A549 (cell line): ENCODE data around the gene OCIAD2. TPM values are rescaled to one million over a fixed set of nuclear protein-coding genes. Genes with fewer than 3 reads are reported as not detected.

Experiments
- ATAC-seq, 2 experiments: fragments of 200-7000 bp in 1 of 2; fragments of >200 bp in 1 of 2; cut with Nextera tagmentation in 1 of 2; cut with Tn5 transposase in 1 of 2; 3 replicates each; pipeline versions ENCODE4 v1.8.0 to v1.9.1; 2018 to 2020; ENCODE audit warnings: mild to moderate bottlenecking in 1 of 2, moderate library complexity in 1 of 2
- CTCF ChIA-PET: fragments of 300-600 bp; sonication (Branson Sonifier 250); formaldehyde crosslinking; extraction: SDS; loops from one replicate; lab custom pipeline; 2021; ENCODE audit warnings: antibody characterized with exemption, inconsistent platforms; lab: Yijun Ruan, JAX
- POLR2A ChIA-PET: fragments of 350-600 bp; formaldehyde crosslinking; extraction: SDS; loops from one replicate; lab custom pipeline; 2021; ENCODE audit warnings: antibody characterized with exemption, inconsistent platforms; lab: Yijun Ruan, JAX
- DNase-seq, 2 experiments: peaks; one replicate each; pipeline versions ENCODE4 v3.0.0 to v3.0.0-alpha.2; 2011 to 2016; ENCODE audit warnings: low read depth in 1 of 2, low spot score in 1 of 2
- FAIRE-seq: peaks from 2 replicates; lab custom pipeline; 2011; peaks lifted over from hg19 to GRCh38; lab: Jason Lieb, UNC
- H3K27ac ChIP-seq, 2 experiments: fragments of >200 bp; sonication (Bioruptor Twin); formaldehyde crosslinking; 3 replicates each; pipeline ENCODE4 v1.5.1; 2016 to 2017
- H3K4me1 ChIP-seq: fragments of >200 bp; sonication (Bioruptor Twin); formaldehyde crosslinking; 3 replicates; pipeline ENCODE4 v1.6.1; 2016
- H3K4me2 ChIP-seq: fragments of >200 bp; sonication (Bioruptor Twin); formaldehyde crosslinking; 3 replicates; pipeline ENCODE4 v1.6.1; 2016
- H3K4me3 ChIP-seq: fragments of >200 bp; sonication (Bioruptor Twin); formaldehyde crosslinking; 3 replicates; pipeline ENCODE4 v1.5.1; 2016
- H3K9me3 ChIP-seq: fragments of >200 bp; sonication (Bioruptor Twin); formaldehyde crosslinking; 3 replicates; pipeline ENCODE4 v1.6.1; 2016
- ATOH8 ChIP-seq: fragments of 250-450 bp; sonication (Bioruptor Pico); IDR thresholded peaks from 2 replicates; pipeline ENCODE4 v1.5.0; 2020; ENCODE audit warnings: low read depth, mild to moderate bottlenecking, moderate library complexity
- CBX2 ChIP-seq: fragments of 200-600 bp; sonication (generic); IDR thresholded peaks from 2 replicates; pipeline ENCODE4 v1.6.1; 2016; ENCODE audit warnings: low read depth, mild to moderate bottlenecking, borderline replicate concordance
- CEBPB ChIP-seq, 2 experiments: fragments of >200 bp in 1 of 2; sonication (Bioruptor Twin) in 1 of 2; formaldehyde crosslinking in 1 of 2; IDR thresholded peaks; 2 replicates each; pipeline ENCODE4 v1.6.1; 2012 to 2016
- E2F6 ChIP-seq: IDR thresholded peaks from 2 replicates; pipeline ENCODE4 v1.6.1; 2012; ENCODE audit warnings: low read depth, borderline replicate concordance
- EHF ChIP-seq: fragments of 250-450 bp; sonication (Bioruptor Pico); IDR thresholded peaks from 2 replicates; pipeline ENCODE4 v1.5.0; 2020; ENCODE audit warnings: mild to moderate bottlenecking
- EHMT2 ChIP-seq: fragments of 200-600 bp; sonication (generic); IDR thresholded peaks from 2 replicates; pipeline ENCODE4 v1.6.1; 2016; ENCODE audit warnings: antibody characterized with exemption, low read depth, mild to moderate bottlenecking, moderate library complexity
- EP300 ChIP-seq, 2 experiments: fragments of >200 bp; sonication (Bioruptor Twin); formaldehyde crosslinking; IDR thresholded peaks; 2 replicates in 1 of 2; 3 replicates in 1 of 2; pipeline ENCODE4 v1.6.1; 2016 to 2017
- FOXS1 ChIP-seq: fragments of 250-450 bp; sonication (Bioruptor Pico); IDR thresholded peaks from 2 replicates; pipeline ENCODE4 v1.5.0; 2020; ENCODE audit warnings: mild to moderate bottlenecking, moderate library complexity
- GATA3 ChIP-seq: IDR thresholded peaks from 2 replicates; pipeline ENCODE4 v1.6.1; 2012; ENCODE audit warnings: borderline replicate concordance
- HDAC2 ChIP-seq: fragments of 200-600 bp; sonication (generic); IDR thresholded peaks from 2 replicates; pipeline ENCODE4 v1.6.1; 2016
- HOXB5 ChIP-seq: fragments of 250-450 bp; sonication (Bioruptor Pico); IDR thresholded peaks from 2 replicates; pipeline ENCODE4 v1.5.0; 2020; ENCODE audit warnings: mild to moderate bottlenecking, moderate library complexity
- JUNB ChIP-seq: fragments of >200 bp; sonication (Bioruptor Twin); formaldehyde crosslinking; IDR thresholded peaks from 2 replicates; pipeline ENCODE4 v1.6.1; 2016
- KDM5A ChIP-seq: fragments of 200-600 bp; sonication (generic); IDR thresholded peaks from 2 replicates; pipeline ENCODE4 v1.6.1; 2016; ENCODE audit warnings: antibody characterized with exemption, mild to moderate bottlenecking
- NFE2L2 ChIP-seq: fragments of 150-350 bp; conservative IDR thresholded peaks from 2 replicates; pipeline ENCODE4 v1.6.1; 2014; ENCODE audit warnings: low read length
- PBX3 ChIP-seq: IDR thresholded peaks from 2 replicates; pipeline ENCODE4 v1.6.1; 2012
- PHF8 ChIP-seq: fragments of 200-600 bp; sonication (generic); IDR thresholded peaks from 2 replicates; pipeline ENCODE4 v1.6.1; 2016; ENCODE audit warnings: low read depth, mild to moderate bottlenecking, antibody characterized with exemption, moderate library complexity, borderline replicate concordance
- POLR2A ChIP-seq: IDR thresholded peaks from 2 replicates; pipeline ENCODE4 v1.6.1; 2012; ENCODE audit warnings: mild to moderate bottlenecking, low read length
- POLR2AphosphoS2 ChIP-seq: conservative IDR thresholded peaks from 2 replicates; pipeline ENCODE4 v1.6.1; 2012; ENCODE audit warnings: low read length, improper control_type of control experiment, inconsistent platforms
- RARB ChIP-seq: fragments of 250-450 bp; sonication (Bioruptor Pico); IDR thresholded peaks from 2 replicates; pipeline ENCODE4 v1.8.0; 2021; ENCODE audit warnings: mild to moderate bottlenecking, moderate library complexity
- RFX5 ChIP-seq: fragments of 450-650 bp; IDR thresholded peaks from 2 replicates; pipeline ENCODE4 v1.7.1; 2014; ENCODE audit warnings: antibody characterized with exemption, mild to moderate bottlenecking, moderate library complexity
- RNF2 ChIP-seq: fragments of 200-600 bp; sonication (generic); IDR thresholded peaks from 2 replicates; pipeline ENCODE4 v1.6.1; 2016; ENCODE audit warnings: low read depth, mild to moderate bottlenecking, antibody characterized with exemption, moderate library complexity, borderline replicate concordance
- SMC3 ChIP-seq: fragments of >200 bp; sonication (Bioruptor Twin); formaldehyde crosslinking; IDR thresholded peaks from 3 replicates; pipeline ENCODE4 v1.6.1; 2018; ENCODE audit warnings: inconsistent platforms
- SREBF2 ChIP-seq: fragments of 450-650 bp; IDR thresholded peaks from 2 replicates; pipeline ENCODE4 v1.6.1; 2014; ENCODE audit warnings: mild to moderate bottlenecking, moderate library complexity
- TFCP2L1 ChIP-seq: fragments of 250-450 bp; sonication (Bioruptor Pico); IDR thresholded peaks from 2 replicates; pipeline ENCODE4 v1.5.0; 2021; ENCODE audit warnings: mild to moderate bottlenecking
- TP53 ChIP-seq: fragments of 250-450 bp; sonication (Bioruptor Pico); IDR thresholded peaks from 2 replicates; pipeline ENCODE4 v1.5.0; 2021; ENCODE audit warnings: mild to moderate bottlenecking, moderate library complexity
- ZNF302 ChIP-seq: fragments of 250-450 bp; sonication (Bioruptor Pico); IDR thresholded peaks from 2 replicates; pipeline ENCODE4 v1.9.0; 2021; ENCODE audit warnings: inconsistent platforms, mild to moderate bottlenecking, moderate library complexity
- WGBS: methylation state at CpG from one replicate; pipeline ENCODE4 v1.1.6; 2017; ENCODE audit errors: missing lambda C conversion rate; 5-methylcytosine and 5-hydroxymethylcytosine counted together
- polyA plus RNA-seq, 4 experiments: library from polyadenylated mRNA; depleted of rRNA in 3 of 4; stranded (reverse); fragments of >200 nt; fragmentation: RNase III in 1 of 4; extraction: RNeasy Plus Mini Kit Qiagen cat#74134 plus additional on column Dnase treatment in 1 of 4; gene quantifications; 2 replicates in 3 of 4; 3 replicates in 1 of 4; pipeline ENCODE4 v1.2.3, GENCODE V29; 2011 to 2017

OCIAD2 gene
- polyA plus RNA-seq, 2 of the 4 experiments (the other 2 are of a cell fraction): 141 to 170 TPM

- no peaks in the 10 kb centered on the region for H3K9me3 ChIP-seq
- POLR2A ChIA-PET: no interaction called here
- 94% methylated on average over 3 of the region's 3 CpGs for WGBS
- no peak overlapping the region for H3K27ac ChIP-seq
- DNase-seq: no peak
- no peak overlapping the region for H3K4me3 ChIP-seq
- no peak for ATAC-seq
- TF ChIP-seq EHMT2 (no peak), CBX2 (no peak), RARB (CRISPR knock-in tag) (no peak), ZNF302 (no peak), KDM5A (no peak), POLR2AphosphoS2 (no peak), GATA3 (no peak), PBX3 (no peak), FOXS1 (CRISPR knock-in tag) (no peak), PHF8 (no peak), HOXB5 (CRISPR knock-in tag) (no peak), CEBPB (IDR thresholded peaks at IDR 0.05) (no peak), EHF (CRISPR knock-in tag) (no peak), HDAC2 (no peak), POLR2A (no peak), TP53 (CRISPR knock-in tag) (no peak), NFE2L2 (no peak)
- no peak overlapping the region for H3K4me2 ChIP-seq
- peaks cover 23% of the 10 kb centered on the region for H3K4me1 ChIP-seq
- no peak for FAIRE-seq
- CTCF ChIA-PET: interaction anchor here (2.1 kb wide), 1 partner anchor 30 kb away, joined by 6 read pairs; no protein-coding TSS in a partner anchor
Observed at GRCh38 chr4:48914311-48914710, 7.7 kb upstream of the OCIAD2 start.

GRCh38 chr4:48913346-48913745 is 6.8 kb upstream of the OCIAD2 start:
- ChIA-PET POLR2A (interaction anchor here (0.6 kb wide), 1 partner anchor 126 kb away, joined by 4 read pairs; no protein-coding TSS in a partner anchor), CTCF (interaction anchor here (0.7 to 1.8 kb wide), 3 partner anchors 29 to 357 kb away, joined by 3 to 8 read pairs (median 4); no protein-coding TSS in a partner anchor)
- 21% methylated on average over 6 of the region's 6 CpGs for WGBS
- Histone ChIP-seq H3K4me1 (peaks cover 29% of the 10 kb centered on the region), H3K4me2 (peak overlapping the region; percentile 48), H3K9me3 (no peaks in the 10 kb centered on the region)
- no peak for TF ChIP-seq PBX3
- TF ChIP-seq, all 56 proteins: peak for 0
- FAIRE-seq (no peak), ATAC-seq (peak; percentile 35 to 46; a peak in 3 of 6 replicates), DNase-seq (peak in 1 of 2 experiments; percentile 19)
- Histone ChIP-seq H3K27ac (peak overlapping the region; percentile 27 to 70; a peak in 4 of 6 replicates), H3K4me3 (no peak overlapping the region)

GRCh38 chr4:48912349-48912748 is 5.8 kb upstream of the OCIAD2 start:
- CTCF ChIA-PET: interaction anchor here (1.5 to 1.8 kb wide), 2 partner anchors 30 to 50 kb away, joined by 4 to 8 read pairs; no protein-coding TSS in a partner anchor
- no peak for TF ChIP-seq E2F6
- TF ChIP-seq EP300 (IDR thresholded peaks at IDR 0.05): no peak
- TF ChIP-seq HDAC2: no peak
- TF ChIP-seq RNF2: no peak
- TF ChIP-seq SREBF2: no peak
- no peak for TF ChIP-seq TFCP2L1
- TF ChIP-seq RFX5: no peak
- no peak for TF ChIP-seq CEBPB (IDR thresholded peaks at IDR 0.05)
- no peak for TF ChIP-seq SMC3
- no peak for TF ChIP-seq ATOH8 (CRISPR knock-in tag)
- TF ChIP-seq EHMT2: no peak
- no peak for TF ChIP-seq CBX2
- TF ChIP-seq JUNB: no peak
- DNase-seq (no peak), FAIRE-seq (no peak), ATAC-seq (no peak)
- Histone ChIP-seq H3K9me3 (no peaks in the 10 kb centered on the region), H3K27ac (peak overlapping the region in 1 of 2 experiments; percentile 70; a peak in 4 of 6 replicates), H3K4me3 (no peak overlapping the region), H3K4me2 (no peak overlapping the region), H3K4me1 (peaks cover 29% of the 10 kb centered on the region)
- 87% methylated on average over 2 of the region's 2 CpGs for WGBS
- POLR2A ChIA-PET: no interaction called here
